Measurements from ENCODE around the gene AXIN2. TPM values are rescaled to one million over a fixed set of nuclear protein-coding genes. Genes with fewer than 3 reads are reported as not detected.

Gene AXIN2
- total and polyA plus RNA-seq, 12 donors: 5.7 to 19.2 (median 11.8) TPM

DNA sequence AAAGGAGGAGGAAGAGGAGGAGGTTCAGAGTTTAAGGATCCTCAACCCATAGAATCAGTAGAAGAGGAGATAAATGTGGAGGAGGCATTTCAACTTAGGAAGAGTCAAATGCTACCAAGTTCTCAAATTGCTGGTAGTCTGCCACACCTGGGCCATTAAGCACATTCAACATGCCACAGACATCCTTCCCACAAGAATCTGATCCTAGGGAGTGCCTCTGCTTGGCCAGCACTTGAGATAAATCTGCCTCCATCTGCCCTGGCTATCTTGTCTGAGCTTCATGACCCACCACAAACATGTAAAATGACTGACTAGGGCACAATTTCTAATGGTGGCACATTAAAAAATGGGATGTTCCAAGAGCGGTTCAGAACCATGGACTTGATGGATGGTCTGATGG is 37.3 kb upstream of the AXIN2 start:
- H3K36me3 ChIP-seq: no peaks in the 10 kb centered on the region
- intact Hi-C loops (cut with DNase I): loop anchor here in 1 of 10 donors (2.0 kb wide), 1 partner anchor 70 kb away; no protein-coding TSS in a partner anchor
- H3K9me3 ChIP-seq: no peaks in the 10 kb centered on the region
- H3K27ac ChIP-seq: no peak overlapping the region
- TF ChIP-seq, protein P1, sequence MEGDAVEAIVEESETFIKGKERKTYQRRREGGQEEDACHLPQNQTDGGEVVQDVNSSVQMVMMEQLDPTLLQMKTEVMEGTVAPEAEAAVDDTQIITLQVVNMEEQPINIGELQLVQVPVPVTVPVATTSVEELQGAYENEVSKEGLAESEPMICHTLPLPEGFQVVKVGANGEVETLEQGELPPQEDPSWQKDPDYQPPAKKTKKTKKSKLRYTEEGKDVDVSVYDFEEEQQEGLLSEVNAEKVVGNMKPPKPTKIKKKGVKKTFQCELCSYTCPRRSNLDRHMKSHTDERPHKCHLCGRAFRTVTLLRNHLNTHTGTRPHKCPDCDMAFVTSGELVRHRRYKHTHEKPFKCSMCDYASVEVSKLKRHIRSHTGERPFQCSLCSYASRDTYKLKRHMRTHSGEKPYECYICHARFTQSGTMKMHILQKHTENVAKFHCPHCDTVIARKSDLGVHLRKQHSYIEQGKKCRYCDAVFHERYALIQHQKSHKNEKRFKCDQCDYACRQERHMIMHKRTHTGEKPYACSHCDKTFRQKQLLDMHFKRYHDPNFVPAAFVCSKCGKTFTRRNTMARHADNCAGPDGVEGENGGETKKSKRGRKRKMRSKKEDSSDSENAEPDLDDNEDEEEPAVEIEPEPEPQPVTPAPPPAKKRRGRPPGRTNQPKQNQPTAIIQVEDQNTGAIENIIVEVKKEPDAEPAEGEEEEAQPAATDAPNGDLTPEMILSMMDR (IDR thresholded peaks at IDR 0.05): no peak
- WGBS, 2 donors: 97 to 98% methylated on average over 1 of the region's 1 CpG
- no peak overlapping the region for H3K4me3 ChIP-seq
- ATAC-seq (no peak), DNase-seq (no peak)
- H3K4me1 ChIP-seq: peaks cover 0 to 13% (median 0%) of the 10 kb centered on the region in 9 donors
- H3K27me3 ChIP-seq: no peaks in the 10 kb centered on the region

DNA sequence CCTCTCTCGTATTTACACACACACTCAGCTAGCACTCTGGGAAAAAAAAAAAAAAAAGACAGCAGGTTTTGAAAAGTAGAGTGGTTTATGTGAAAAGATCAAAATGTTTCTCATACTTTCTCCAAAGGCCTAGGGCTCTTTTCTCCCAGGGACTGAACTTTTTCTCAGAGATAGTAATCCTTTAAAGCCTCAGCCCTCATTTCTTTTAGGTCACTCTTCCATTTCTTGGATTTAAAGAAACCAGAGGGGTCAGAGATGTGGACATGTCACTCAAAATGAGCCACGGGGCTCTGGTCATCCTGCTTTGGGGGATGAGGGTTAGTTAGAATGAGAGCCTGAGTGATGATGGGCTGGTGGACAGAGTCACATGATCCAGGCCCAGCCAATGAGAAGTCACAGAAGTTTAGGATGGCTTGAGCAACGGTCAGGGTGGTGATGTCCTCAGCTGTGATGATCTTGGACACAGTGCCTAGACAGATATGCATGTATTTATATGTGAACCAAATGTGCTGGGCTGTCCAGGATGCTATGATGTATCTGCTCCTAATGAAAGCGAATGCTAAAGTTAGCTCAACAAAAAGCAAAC is 33.7 kb upstream of the AXIN2 start:
- H3K27ac ChIP-seq: no peak overlapping the region
- peaks cover 0 to 7% (median 0%) of the 10 kb centered on the region in 9 donors for H3K4me1 ChIP-seq
- 73 to 81% methylated on average over 4 of the region's 4 CpGs for WGBS, 2 donors
- H3K27me3 ChIP-seq: no peaks in the 10 kb centered on the region
- intact Hi-C loops (cut with DNase I): no loop called here
- ATAC-seq: no peak
- TF ChIP-seq, protein P1 (IDR thresholded peaks at IDR 0.05): no peak
- H3K4me3 ChIP-seq: no peak overlapping the region
- H3K9me3 ChIP-seq: no peaks in the 10 kb centered on the region
- H3K36me3 ChIP-seq: no peaks in the 10 kb centered on the region
- no peak for DNase-seq

GRCh38 chr17:65593855-65594845 is 32.7 kb upstream of the AXIN2 start:
- peak in 1 of 8 donors; percentile 38 for ATAC-seq
- H3K9me3 ChIP-seq: no peaks in the 10 kb centered on the region
- H3K4me3 ChIP-seq: peak overlapping the region in 6 of 10 donors; percentile 16 to 33 (median 22)
- no peaks in the 10 kb centered on the region for H3K36me3 ChIP-seq
- H3K4me1 ChIP-seq: peaks cover 0 to 7% (median 0%) of the 10 kb centered on the region in 9 donors
- peak overlapping the region in 1 of 10 donors; percentile 36 for H3K27ac ChIP-seq
- TF ChIP-seq, protein P1 (IDR thresholded peaks at IDR 0.05): no peak
- no peak for DNase-seq
- no peaks in the 10 kb centered on the region for H3K27me3 ChIP-seq
- 43 to 53% methylated on average over 18 of the region's 18 CpGs for WGBS, 2 donors
- intact Hi-C loops (cut with DNase I): no loop called here

DNA sequence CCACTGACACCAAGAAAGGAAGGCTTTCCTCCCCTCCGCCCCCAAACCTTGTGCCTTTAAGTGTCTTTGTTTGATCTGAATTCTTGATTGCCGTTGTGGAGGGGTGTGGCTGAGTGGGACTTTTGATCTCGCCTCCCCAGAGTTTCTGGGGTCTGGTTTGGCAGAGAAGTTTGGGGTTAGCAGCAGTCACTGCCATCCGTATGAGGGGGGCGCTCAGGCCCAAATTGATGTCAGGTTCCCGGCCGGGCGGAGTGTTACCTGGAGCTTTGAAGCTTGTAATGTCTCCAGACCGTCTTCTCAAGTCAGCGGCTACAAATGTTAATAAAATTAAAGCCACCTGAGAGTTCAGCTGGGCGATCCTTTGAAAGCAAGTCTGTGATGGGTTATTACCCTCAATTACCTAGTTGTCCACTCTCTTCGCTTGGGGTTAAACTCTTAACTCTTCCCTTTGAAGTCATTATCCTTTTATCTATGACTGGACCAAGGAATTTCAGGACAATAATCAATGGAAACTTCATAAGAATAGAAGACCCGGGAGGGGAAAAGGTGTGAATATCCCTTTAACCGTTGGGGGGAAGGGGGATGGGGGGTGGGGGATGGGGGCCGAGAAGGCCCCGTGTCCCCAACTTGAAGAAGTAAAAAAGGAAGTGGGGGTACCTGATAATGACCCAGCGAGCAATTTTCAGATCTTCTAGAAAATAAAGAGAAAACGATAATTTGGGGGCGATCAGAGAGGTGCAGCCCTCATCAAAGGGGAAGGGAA is 31.8 kb upstream of the AXIN2 start:
- H3K4me3 ChIP-seq: peak overlapping the region in 2 of 10 donors; percentile 24 to 33

More for the DNA sequence above, 31.8 kb upstream of the AXIN2 start:
- Histone ChIP-seq H3K9me3 (no peaks in the 10 kb centered on the region), H3K4me1 (peaks cover 0 to 10% (median 3%) of the 10 kb centered on the region in 9 donors), H3K27me3 (no peaks in the 10 kb centered on the region), H3K36me3 (no peaks in the 10 kb centered on the region), H3K27ac (no peak overlapping the region)
- TF ChIP-seq, protein P1 (IDR thresholded peaks at IDR 0.05): no peak
- intact Hi-C loops (cut with DNase I): no loop called here
- 77 to 80% methylated on average over 19 of the region's 19 CpGs for WGBS, 2 donors
- DNase-seq (no peak), ATAC-seq (no peak)
